HG03045 (cell line): ENCODE measurements around the gene FRMD1.

Experiments used
- ATAC-seq: cut with Tn5 transposase; IDR thresholded peaks from one replicate; pipeline ENCODE4 v1.9.1; 2021; ENCODE audit warnings: mild to moderate bottlenecking, moderate library complexity; ENCODE audit not compliant: unreplicated experiment

The FRMD1 gene

DNA sequence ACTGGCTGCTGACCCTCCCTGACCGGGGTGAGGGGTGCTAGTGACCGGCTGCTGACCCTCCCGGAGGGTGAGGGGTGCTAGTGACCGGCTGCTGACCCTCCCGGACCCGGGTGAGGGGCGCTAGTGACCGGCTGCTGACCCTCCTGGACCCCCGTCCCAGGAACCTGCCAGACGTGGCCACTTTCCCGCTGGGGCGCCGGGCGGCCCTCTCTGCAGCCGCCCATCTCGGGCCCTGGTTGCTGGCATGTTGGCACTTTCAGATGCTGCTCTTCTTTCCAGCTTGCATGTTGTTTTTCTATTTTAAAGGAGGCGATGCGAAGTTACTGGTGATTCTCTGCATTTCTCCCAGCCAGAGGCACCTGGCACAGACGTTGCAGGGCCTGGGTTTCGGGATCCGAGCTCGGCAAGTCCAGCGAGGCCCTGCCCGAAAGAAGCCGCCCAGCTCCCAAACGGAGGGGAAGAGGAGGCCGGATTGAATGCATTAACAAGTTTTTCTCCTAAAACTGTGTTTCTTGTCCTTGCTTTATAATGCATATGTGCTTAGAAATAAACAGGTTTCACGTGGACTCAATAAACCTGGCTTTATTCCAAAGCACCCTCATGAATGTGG, 34.4 kb downstream of the FRMD1 start:
- ATAC-seq = no peak

DNA sequence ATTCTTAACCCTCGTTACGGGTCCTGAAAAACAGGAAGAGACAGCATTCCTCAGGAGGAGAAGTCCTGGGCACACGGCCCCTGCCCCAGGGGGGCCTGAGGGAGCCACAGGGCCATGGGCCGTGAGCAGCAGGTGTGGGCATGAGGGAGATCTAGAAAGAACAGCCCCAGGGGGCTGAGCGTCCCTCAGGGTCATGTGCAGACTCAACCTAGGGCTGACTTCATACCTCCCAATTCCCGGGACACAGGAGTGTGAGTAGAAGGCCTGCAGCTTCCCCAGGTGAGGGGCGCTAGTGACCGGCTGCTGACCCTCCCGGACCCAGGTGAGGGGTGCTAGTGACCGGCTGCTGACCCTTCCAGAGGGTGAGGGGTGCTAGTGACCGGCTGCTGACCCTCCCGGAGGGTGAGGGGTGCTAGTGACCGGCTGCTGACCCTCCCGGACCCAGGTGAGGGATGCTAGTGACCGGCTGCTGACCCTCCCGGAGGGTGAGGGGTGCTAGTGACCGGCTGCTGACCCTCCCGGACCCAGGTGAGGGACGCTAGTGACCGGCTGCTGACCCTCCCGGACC, 35.1 kb downstream of the FRMD1 start:
- no peak for ATAC-seq

DNA sequence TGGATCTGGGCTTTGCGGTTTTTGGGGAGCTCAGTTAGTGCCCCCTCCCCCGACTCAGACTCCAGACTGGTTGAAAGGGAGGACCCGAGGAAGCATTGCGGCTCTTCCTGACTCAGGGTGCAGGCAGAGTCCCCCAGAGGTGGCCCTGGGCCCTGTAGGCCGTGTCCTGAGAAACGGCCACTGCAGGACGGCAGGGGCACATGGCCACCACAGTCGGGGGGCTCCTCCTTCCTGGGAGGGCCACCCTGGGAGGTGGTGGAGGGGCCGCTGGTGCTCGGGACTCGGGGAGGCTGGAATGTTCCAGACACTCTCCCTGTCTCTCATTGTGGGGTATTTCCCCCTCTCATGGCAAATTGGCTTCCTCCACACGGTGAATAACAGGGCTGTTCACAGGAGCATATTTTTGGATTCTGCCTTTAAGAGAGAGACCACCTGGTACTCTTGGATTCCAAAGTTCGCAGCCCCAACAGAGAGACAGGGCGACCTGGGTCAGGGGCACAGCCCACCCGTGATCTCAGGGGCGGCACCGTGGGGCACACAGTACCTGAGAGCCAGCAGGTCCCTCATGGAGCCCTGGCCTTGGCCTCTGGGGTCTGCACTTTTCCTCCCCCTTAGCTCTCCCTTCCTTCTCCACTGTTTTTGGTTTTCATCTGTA, 35.7 kb downstream of the FRMD1 start:
- no peak for ATAC-seq

DNA sequence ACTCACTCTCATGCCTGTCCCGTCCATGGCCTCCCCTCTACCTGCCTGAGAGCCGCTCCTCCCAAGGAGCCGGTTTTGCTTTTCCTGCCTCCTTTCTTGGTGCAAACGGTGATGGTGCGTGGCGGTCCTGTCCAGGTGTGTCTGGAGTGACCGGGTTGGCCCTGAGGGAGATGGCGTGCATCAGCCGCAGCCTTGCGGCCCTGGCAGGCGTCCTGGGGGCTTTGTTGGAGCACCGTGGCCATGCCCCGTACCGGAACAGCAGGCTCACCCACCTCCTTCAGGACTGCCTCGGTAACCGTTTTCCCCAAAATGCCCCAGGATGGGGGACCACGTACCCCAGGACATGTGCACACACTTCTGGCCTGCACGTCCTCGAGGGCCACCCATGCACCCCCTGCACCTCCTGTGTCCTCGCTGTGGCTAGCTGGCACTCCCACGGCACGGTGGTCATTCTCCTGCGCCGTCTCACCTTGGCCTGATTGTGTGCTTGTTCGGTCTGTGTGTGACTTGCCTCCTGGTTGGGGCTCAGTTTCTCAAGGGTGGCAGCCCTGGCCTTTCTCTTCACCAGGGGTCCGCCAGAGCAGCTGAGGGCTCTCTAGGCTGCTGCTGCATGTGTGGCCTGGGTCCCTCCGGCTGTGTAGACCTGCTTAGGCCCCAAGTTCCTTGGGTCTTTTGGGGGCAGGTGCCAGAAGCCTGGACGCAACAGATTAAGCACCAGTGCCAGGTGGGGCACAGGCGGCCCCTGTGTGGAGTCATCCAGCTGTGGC, 36.4 kb downstream of the FRMD1 start:
- no peak for ATAC-seq

DNA sequence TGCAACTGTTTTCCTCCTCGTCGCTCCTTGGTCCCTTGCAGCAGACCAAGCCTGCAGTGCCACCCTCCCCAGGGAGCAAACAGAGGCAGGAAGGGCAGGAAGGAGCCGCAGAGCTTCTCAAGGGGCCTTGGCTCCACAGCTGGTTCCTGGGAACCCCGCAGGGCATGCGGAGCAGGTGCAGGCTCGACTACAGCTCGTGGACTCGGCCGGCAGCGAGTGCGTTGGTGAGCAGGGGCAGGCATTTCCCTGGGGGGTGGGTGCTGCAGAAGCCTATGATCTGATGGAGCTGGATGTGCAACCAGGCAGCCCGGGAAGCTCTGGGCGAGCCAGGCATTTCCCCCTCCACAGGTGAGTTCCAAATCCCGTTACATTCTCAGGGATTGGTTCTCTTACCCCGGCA, 37.1 kb downstream of the FRMD1 start:
- ATAC-seq = no peak

DNA sequence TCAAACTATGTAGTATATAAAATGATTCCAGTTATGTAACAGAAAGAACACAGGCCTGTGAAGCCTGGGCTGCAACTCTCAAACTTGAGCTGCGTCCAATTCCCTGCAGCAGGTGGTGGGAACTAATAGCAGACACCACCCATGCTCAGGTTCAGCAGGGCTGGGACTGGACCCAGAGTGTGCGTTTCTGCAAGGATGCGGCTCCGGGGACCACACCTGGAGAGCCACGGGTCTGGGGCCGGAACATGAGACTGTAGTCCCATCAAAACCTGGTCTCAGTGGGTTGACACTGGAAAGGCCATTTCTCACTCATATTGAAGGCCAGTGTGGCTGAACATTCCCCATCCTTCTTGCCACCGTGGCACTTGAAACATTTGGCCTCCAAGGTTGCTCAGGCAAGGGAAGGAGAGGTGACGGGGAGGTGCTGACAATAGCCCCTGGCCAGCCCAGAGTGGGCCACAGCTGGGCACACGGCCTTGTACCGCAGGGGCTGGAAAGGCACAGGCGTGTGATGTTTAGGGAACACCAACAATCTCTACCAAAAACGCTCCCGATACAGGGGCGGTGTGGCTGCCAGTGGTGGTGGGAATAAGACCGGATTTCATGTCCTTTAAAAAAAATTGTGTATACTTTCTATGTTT, 38.0 kb downstream of the FRMD1 start:
- ATAC-seq = no peak

DNA sequence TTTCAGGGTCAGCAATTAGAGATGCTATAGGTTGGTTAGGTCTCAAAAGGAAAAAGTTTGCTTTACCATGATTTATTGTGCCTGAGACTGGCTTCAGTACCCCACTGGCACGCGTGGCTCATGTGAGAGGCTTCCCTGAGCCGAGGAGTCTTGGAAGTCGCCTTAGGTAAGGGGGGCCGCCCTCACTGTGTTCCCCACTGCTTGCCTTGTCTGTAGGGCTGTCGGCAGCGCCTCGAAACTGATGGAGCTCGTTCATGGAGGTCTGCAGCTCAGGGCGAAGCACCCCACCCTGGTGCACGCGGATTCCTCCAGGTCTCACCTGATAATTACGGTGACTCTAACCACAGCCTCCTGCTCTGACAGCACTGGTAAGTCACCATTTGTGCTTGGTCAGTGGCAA, 39.2 kb downstream of the FRMD1 start:
- no peak for ATAC-seq

DNA sequence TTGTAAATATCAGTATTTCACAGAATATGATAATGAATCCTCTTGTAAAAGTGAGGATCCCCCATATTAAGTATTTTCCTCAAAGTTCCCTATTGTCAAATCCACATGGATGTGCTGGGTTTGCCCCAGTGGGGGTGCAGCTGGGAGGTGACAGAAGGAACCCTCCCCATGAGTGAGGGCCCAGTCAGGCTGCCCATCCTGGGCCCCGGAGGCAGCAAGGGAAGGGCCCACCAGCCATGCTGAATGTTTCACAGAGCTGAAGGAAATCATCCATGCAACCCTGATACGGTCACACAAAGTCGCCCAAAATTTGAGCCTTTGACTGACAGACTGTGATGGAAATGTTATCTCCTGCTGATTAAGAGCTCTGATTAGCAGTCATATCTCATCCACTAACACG, 39.7 kb downstream of the FRMD1 start:
- ATAC-seq = no peak

DNA sequence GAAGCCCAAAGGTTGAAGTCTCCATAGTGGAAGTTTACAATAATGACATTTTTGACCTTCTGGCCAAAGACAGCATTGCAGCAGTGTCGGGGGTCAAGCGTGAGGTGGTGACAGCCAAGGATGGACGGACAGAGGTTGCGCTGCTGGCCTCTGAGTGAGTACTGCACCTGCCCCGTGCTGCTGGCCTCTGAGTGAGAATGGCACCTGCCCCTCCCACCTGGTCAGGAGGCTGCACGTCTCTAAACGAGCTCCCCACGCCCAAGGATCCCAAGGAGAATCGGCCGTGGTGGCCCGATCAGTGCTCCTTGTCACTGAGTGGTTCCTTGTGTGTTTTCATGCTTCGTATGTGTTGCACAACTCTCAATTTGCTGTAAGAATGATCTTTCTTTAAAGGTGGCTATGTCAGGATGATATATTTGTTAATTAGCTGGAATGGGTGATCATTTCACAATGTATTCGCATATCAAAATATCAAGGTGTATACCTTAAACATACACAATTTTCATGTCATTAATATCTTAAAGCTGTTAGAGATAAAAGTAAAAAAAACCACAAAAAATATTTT, 40.4 kb downstream of the FRMD1 start:
- ATAC-seq = no peak

DNA sequence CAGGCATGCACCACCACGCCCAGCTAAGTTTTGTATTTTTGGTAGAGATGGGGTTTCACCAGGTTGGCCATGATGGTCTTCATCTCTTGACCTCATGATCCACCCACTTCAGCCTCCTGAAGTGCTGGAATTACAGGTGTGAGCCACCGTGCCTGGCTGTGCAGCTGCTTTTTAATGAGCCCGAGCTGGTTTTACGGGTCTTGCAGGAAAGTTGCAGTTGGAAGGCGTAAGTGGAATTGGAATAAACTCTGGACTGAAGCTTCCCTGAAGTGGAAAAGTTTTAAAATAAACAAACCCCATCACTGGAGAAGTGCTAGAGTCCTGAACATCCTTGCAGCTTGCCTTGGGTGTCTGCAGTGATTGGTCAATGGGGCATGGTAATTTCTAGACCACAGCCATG, 41.2 kb downstream of the FRMD1 start:
- ATAC-seq = no peak

DNA sequence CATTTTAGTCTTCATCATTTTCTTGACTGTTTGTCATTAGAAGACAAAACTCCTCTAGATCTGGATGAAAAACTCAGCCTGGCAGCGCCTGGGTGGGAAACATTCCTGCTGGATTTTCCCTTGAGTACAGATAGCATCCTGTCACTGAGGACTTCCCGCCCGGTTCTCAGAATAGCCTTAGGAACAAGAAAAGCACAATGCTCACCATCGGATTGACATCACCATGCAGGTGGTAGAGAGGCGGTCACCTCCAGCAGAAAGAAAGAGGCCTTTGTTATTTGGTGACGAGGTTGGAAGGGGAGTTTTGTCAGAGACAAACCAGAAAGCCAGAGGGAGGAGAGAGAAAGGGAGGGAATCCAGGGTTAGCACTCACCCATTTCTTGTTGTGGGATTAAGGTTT, 41.8 kb downstream of the FRMD1 start:
- ATAC-seq = no peak

DNA sequence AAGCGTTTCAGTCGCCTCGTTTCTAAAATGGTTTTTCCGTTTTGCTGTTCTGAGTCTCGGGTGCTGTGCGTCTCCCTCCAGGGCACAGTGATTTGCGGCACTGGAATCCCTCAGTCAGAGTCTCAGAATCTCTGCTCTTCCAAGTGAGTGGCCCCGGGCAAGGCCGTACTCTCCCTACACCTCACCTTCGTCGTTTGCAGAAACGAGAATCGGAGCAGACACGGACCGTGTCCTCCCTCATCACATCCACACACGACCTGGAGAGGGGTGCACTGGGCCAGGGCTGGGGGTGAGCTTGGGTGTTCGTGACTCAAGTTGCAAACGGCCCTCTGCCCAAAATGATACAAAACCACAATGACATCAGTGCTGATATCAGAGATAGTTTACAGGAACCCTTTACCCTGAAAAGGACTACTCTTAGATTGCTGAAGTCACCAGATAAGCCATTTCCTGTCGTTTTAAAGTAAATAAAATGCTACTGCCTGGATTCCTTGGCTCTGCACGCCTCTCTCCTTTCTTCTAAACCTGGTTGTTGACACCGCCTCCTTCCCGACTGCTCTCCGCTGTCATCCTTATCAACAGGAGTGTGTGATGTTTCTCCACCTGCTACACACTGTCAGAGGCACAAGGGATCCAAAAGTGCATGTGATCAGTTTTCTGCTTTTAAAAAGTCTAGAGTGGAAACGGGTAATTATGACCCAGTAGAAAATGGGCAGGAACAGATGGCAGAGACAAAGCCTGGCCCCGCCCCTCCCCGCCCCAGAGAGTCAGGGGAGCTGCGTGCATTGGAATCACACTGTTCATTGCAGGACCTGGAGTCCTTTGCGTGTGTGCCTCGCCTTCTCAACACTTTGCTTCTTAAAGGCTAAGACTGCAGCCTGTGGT, 43.1 kb downstream of the FRMD1 start:
- ATAC-seq = no peak

DNA sequence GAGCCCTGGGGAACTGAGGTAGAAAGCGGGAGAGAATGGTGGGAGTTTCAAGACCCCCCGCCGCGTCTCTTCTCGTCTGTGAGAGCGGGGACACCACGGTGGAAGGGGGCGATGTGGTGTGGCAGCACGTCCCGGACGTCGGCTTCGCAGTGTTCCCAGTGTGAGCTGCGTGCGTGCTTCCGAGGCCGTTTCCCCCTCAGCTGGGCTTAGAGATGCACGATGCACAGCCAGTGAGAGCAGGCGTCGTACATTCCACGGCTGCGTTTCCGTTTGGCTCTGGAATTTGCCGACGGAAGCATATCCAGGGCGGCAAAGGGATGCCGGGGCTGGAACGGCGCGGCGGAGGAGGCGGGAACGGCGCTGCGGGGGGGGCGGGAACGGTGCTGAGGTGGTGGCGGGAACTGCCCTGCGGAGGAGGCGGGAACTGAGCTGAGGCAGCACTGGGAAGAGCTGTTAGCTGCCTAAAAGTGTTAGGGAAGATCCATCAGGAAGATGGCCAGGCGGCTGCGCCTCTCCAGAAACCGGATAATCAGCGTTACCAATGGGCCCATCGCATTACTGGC, 43.8 kb downstream of the FRMD1 start:
- no peak for ATAC-seq

DNA sequence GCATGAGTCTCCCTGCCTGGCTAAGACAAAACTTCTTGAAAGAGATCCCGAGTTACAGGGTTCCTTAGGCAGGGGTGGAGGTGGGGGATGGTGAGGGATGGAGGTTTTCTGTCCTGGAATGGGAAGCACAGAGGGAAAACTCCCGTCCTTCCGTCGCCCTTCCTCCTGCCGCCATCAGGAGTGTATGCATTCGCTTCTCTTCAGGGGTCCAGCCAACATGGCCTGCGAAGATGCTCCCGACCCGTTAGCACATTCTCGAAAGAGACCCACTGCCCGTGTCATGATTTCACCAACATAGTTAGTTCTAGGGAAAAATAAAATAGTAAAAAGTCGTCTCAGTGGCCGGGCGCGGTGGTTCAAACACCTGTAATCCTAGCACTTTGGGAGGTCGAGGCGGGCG, 44.5 kb downstream of the FRMD1 start:
- ATAC-seq = no peak

DNA sequence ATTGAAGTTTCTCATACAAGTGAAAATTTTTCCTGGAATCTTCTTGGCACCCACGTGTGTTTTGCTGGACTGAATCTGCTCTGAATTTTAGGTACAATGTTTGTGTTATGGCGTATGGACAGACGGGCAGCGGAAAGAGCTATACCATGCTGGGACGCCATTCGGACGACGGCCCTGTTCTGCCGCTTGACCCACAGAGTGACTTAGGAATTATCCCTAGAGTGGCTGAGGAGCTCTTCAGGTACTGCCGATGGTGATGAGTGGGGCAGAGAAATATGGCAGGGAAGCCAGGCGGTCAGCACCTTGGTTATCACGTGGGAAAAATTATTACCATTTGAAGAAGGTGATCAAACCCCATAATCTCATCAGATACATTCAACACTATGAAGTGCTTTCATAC, 45.2 kb downstream of the FRMD1 start:
- no peak for ATAC-seq

DNA sequence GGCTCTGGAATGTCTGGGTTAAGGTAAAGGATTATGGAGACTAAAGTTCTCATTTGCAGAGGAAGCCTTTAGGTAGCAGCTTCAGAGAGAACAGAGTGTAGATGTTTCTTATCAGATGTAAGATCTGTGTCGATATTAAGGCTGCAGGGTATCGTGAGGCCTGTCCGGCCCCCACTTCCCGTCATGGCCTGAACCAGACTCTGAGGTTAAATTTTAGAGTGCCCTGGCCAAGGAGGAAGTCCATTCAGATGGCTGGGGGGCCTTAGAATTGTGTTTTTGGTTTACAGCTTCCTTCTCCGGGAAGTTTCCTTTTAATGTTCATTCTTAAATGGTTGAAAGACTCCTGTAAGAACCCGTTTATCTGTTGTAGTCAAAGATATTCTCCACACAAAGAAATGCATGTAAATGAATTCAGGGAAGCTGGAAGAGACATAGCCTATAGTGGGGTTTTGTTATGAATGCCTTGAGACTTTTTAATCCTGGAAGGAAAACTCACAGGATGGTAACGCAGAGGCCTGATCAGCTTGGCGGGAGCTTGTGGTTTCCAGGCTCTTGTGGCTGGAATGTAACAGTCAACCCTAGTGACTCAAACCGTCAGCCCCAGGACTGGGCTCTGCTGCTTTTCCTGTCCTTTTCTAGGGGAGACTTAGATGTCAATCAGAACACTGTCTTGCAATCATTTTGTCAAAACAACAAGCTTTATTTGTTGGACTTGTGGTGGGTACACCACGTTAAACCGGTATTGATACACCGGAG, 46.8 kb downstream of the FRMD1 start:
- no peak for ATAC-seq

DNA sequence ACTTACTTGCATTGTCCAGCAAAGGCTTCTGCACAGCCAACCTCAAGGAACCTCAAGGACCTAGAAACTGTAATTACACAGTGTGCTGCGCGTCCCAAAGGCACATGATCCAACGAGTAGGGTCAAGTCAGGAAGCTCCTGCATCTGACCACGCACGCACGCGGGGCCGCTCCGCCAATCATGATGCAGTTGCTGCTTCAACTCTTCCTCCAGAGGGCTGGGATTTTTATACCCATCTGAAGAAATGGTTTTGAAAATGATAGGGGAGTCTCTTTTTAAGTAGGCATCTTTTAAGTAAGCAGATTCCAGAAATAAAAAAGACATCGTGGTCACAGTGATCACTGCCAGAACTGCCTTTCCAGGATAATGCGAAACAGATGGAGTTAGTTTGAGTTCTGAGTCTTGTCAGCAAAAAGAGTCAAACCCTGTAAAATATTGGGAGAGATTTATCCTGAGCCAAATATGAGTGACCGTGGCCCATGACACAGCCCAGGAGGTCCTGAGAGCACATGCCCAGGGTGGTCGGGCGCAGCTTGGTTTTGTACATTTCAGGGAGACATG, 47.5 kb downstream of the FRMD1 start:
- ATAC-seq = no peak

DNA sequence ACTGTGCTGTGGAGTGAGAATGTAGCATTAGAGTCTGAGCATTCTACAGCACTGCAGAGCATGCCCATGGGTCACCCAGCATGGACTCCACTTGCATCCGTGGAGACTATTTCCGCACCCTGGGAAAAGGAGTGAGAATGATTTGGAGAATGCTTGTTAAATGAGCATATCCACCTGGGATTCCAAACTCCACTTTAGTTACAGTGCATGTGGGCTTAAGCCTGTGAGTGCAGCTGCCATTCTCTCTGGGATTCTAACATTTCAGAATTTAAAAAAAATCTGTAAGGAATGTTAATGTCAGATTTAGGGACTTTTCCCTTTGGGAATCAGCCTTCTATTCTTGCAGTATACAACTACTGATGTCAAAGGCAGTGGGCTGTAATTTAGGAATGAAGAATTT, 48.1 kb downstream of the FRMD1 start:
- ATAC-seq = no peak

DNA sequence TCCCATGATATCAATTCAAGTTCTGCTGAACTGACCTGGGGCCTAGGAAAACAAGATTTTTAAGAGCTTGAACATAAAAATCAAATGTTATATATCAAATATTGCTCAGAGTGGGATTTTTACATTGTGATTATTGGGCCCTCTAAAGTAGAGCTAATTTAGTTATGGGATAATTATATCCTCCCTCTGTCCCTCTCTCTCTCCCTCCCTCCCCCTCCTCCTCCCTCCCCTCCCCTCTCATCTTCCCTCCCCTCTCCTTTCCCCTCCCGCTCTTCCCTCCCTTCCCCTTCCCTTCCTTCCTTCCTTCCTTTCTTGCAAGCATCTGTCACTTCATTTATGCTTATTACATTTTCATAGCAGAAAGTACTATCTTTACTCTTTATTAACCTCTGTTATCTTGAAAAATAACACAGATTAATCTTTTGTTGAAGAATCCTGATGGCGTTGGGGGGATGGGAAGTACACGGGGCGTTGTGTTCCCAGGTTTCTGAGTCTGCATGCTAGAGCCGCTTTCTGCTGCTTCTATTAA, 48.7 kb downstream of the FRMD1 start:
- ATAC-seq = no peak
